Astrocyte (in vitro differentiated cells and primary cell): ENCODE results near the gene MTCH1. TPM values are rescaled to one million over a fixed set of nuclear protein-coding genes. Genes with fewer than 3 reads are reported as not detected.

ENCODE experiments used
- DNase-seq: peaks from one replicate; pipeline ENCODE4 v3.0.0-alpha.2; 2010; ENCODE audit warnings: low read depth
- FAIRE-seq: peaks from 2 replicates; lab custom pipeline; 2011; peaks lifted over from hg19 to GRCh38; lab: Jason Lieb, UNC
- H2AFZ ChIP-seq: 2 replicates; pipeline ENCODE4 v1.6.0; 2012; ENCODE audit warnings: low read depth, low read length, inconsistent platforms
- H3K27ac ChIP-seq: 2 replicates; pipeline ENCODE4 v1.5.1; 2011; ENCODE audit warnings: low read depth, low read length, inconsistent platforms
- H3K27me3 ChIP-seq: 2 replicates; pipeline ENCODE4 v1.6.0; 2011; ENCODE audit warnings: low read length, inconsistent platforms; ENCODE audit not compliant: insufficient read depth
- H3K36me3 ChIP-seq: 2 replicates; pipeline ENCODE4 v1.5.1; 2011; ENCODE audit warnings: low read length, inconsistent platforms; ENCODE audit not compliant: insufficient read depth
- H3K4me1 ChIP-seq: 2 replicates; pipeline ENCODE4 v1.5.1; 2011; ENCODE audit warnings: low read length, inconsistent platforms; ENCODE audit not compliant: insufficient read depth
- H3K4me2 ChIP-seq: 2 replicates; pipeline ENCODE4 v1.6.0; 2012; ENCODE audit warnings: low read length, inconsistent platforms
- H3K4me3 ChIP-seq: 2 replicates; pipeline ENCODE4 v1.5.1; 2011; ENCODE audit warnings: low read depth, mild to moderate bottlenecking, low read length, inconsistent platforms; ENCODE audit not compliant: insufficient read depth
- H3K79me2 ChIP-seq: 2 replicates; pipeline ENCODE4 v1.6.0; 2012; ENCODE audit warnings: mild to moderate bottlenecking, low read length, inconsistent platforms; ENCODE audit not compliant: insufficient read depth
- H3K9ac ChIP-seq: 2 replicates; pipeline ENCODE4 v1.6.0; 2012; ENCODE audit warnings: mild to moderate bottlenecking, low read length, inconsistent platforms
- H3K9me3 ChIP-seq: 2 replicates; pipeline ENCODE4 v1.5.1; 2012; ENCODE audit warnings: low read depth, mild to moderate bottlenecking, low read length, inconsistent platforms; ENCODE audit not compliant: insufficient read depth
- H4K20me1 ChIP-seq: 2 replicates; pipeline ENCODE4 v1.6.0; 2012; ENCODE audit warnings: low read length, inconsistent platforms; ENCODE audit not compliant: insufficient read depth
- H3K27ac Mint-ChIP-seq: one replicate; pipeline ENCODE4 v1.8.0; 2021; ENCODE audit warnings: mild to moderate bottlenecking, mixed read lengths; ENCODE audit not compliant: unreplicated experiment
- H3K27me3 Mint-ChIP-seq: one replicate; pipeline ENCODE4 v1.8.0; 2021; ENCODE audit warnings: low read depth, mixed read lengths; ENCODE audit not compliant: unreplicated experiment
- H3K36me3 Mint-ChIP-seq: one replicate; pipeline ENCODE4 v1.8.0; 2021; ENCODE audit warnings: low read depth, mixed read lengths; ENCODE audit not compliant: unreplicated experiment
- H3K4me1 Mint-ChIP-seq: one replicate; pipeline ENCODE4 v1.8.0; 2021; ENCODE audit warnings: low read depth, mixed read lengths; ENCODE audit not compliant: unreplicated experiment
- H3K4me3 Mint-ChIP-seq: one replicate; pipeline ENCODE4 v1.8.0; 2021; ENCODE audit warnings: mild to moderate bottlenecking, moderate library complexity, mixed read lengths; ENCODE audit not compliant: unreplicated experiment
- H3K9me3 Mint-ChIP-seq: one replicate; pipeline ENCODE4 v1.8.0; 2021; ENCODE audit warnings: mild to moderate bottlenecking, mixed read lengths; ENCODE audit not compliant: unreplicated experiment
- CTCF ChIP-seq: IDR thresholded peaks from 2 replicates; pipeline ENCODE4 v1.5.1; 2011; ENCODE audit warnings: low read depth, mild to moderate bottlenecking, inconsistent platforms, low read length, moderate library complexity; ENCODE audit not compliant: insufficient read depth
- EZH2 ChIP-seq: IDR thresholded peaks from 2 replicates; pipeline ENCODE4 v1.6.1; 2012; ENCODE audit warnings: mild to moderate bottlenecking, low read length, inconsistent platforms; ENCODE audit not compliant: insufficient read depth
- total RNA-seq: library from RNA; stranded (reverse); gene quantifications from 2 replicates; pipeline ENCODE4 v1.2.1, GENCODE V29; 2021

The MTCH1 gene
- total RNA-seq, 1 donor from 2014 or later: 311 TPM

- Mint-ChIP-seq H3K27ac (no peak overlapping the region), H3K4me3 (no peak overlapping the region), H3K27me3 (no peaks in the 10 kb centered on the region), H3K4me1 (peaks cover 35% of the 10 kb centered on the region), H3K36me3 (peaks cover 15% of the 10 kb centered on the region), H3K9me3 (no peaks in the 10 kb centered on the region)
- Histone ChIP-seq H3K4me2 (no peak overlapping the region), H3K9me3 (no peaks in the 10 kb centered on the region), H3K27ac (no peak overlapping the region), H3K9ac (no peak overlapping the region), H3K79me2 (no peaks in the 10 kb centered on the region), H3K27me3 (no peaks in the 10 kb centered on the region), H3K36me3 (peaks cover 12% of the 10 kb centered on the region), H4K20me1 (peaks cover 11% of the 10 kb centered on the region), H3K4me3 (no peak overlapping the region), H2AFZ (no peak overlapping the region), H3K4me1 (peaks cover 7% of the 10 kb centered on the region)
- no peak for DNase-seq
- no peak for TF ChIP-seq EZH2
- TF ChIP-seq CTCF: no peak
- FAIRE-seq: no peak
These were observed 65.9 kb downstream of the MTCH1 start for GRCh38 chr6:36920049-36920448.

Other genes starting within 250 kb of the MTCH1 start
- gene CPNE5, start 146.8 kb downstream of the MTCH1 start, total RNA-seq: 0.11 and 0.29 TPM in 2 replicates
- gene PPIL1, start 111.4 kb downstream of the MTCH1 start, total RNA-seq: 34.7 and 36.6 TPM in 2 replicates
- gene C6orf89, start 100.2 kb downstream of the MTCH1 start, total RNA-seq: 37.8 and 42.3 TPM in 2 replicates
- not detected in 2 replicates for gene PI16, start 31.5 kb downstream of the MTCH1 start, total RNA-seq
- not detected in 2 replicates for gene FGD2, start 19.5 kb upstream of the MTCH1 start, total RNA-seq
- 29.0 and 32.1 TPM in 2 replicates for gene PIM1, start 184.0 kb upstream of the MTCH1 start, total RNA-seq